ENCODE measurements around the gene BSN.

GRCh38 chr3:49539659-49540560 lies 14.4 kb upstream of the BSN start:
- peak; percentile 81 to 92 for TF ChIP-seq CTCF (IDR thresholded peaks at IDR 0.05; ENCODE audit: extremely low read depth in 1 of 2, insufficient read depth in 1 of 2, low read depth in 1 of 2, low read length in 2 of 2)
- no peak for TF ChIP-seq MYC (IDR thresholded peaks at IDR 0.05; ENCODE audit: low read depth, low read length)
- peak; percentile 42 for TF ChIP-seq POLR2A (IDR thresholded peaks at IDR 0.05; ENCODE audit: low read depth, low read length)
- peak; percentile 54 for TF ChIP-seq POLR2AphosphoS5 (IDR thresholded peaks at IDR 0.05; ENCODE audit: insufficient read depth, low read depth, low read length)
- TF ChIP-seq MAX (IDR thresholded peaks at IDR 0.05; ENCODE audit: insufficient read depth, insufficient read length): no peak

Measured in endothelial cell of umbilical vein (primary cell).